Upper lobe of left lung (tissue), 4 donors: ENCODE data around the gene TAS1R2.

ENCODE experiments used
- EP300 ChIP-seq, 4 donors: sonication (generic); formaldehyde crosslinking; IDR thresholded peaks; one replicate each; pipeline ENCODE4 v1.5.1; 2017; ENCODE audit warnings: antibody characterized with exemption in 4 of 4, control low read depth in 2 of 4
- POLR2A ChIP-seq, 4 donors: fragments of 450-650 bp; IDR thresholded peaks; one replicate each; pipeline ENCODE4 v1.5.1; 2016 to 2017; ENCODE audit warnings: antibody characterized with exemption in 4 of 4, mild to moderate bottlenecking in 2 of 4
- POLR2AphosphoS5 ChIP-seq, 2 donors: sonication (generic); formaldehyde crosslinking; IDR thresholded peaks; one replicate each; pipeline ENCODE4 v1.5.1; 2017; ENCODE audit warnings: antibody characterized with exemption in 2 of 2
- TF ChIP-seq, protein P1 (sequence below), 6 experiments: fragments of 450-650 bp in 4 of 6; fragments of 200-600 bp in 2 of 6; sonication (generic) in 2 of 6; IDR thresholded peaks; one replicate each; pipeline ENCODE4 v1.5.1; 2016 to 2019; ENCODE audit warnings: antibody characterized with exemption in 6 of 6

DNA sequence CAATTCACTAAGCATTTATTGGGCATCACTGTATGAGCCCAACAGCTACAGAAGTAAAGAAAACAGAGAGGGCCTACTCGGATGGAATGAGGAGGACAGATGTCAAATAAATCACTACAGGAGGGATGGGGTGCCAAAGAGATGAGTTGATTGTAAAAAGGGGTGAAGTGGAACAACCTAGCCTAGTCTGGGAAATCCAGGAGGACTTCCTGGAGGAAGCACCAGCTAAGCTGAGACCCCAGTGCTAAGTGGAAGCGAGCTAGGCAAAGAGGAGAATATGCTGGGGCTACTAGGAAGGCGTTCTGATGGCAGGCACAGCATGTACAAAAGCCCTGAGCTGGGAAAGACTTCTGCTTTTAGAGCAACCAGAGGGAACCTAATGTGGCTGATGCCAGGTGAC is 42.1 kb downstream of the TAS1R2 start:
- TF ChIP-seq, protein P1, sequence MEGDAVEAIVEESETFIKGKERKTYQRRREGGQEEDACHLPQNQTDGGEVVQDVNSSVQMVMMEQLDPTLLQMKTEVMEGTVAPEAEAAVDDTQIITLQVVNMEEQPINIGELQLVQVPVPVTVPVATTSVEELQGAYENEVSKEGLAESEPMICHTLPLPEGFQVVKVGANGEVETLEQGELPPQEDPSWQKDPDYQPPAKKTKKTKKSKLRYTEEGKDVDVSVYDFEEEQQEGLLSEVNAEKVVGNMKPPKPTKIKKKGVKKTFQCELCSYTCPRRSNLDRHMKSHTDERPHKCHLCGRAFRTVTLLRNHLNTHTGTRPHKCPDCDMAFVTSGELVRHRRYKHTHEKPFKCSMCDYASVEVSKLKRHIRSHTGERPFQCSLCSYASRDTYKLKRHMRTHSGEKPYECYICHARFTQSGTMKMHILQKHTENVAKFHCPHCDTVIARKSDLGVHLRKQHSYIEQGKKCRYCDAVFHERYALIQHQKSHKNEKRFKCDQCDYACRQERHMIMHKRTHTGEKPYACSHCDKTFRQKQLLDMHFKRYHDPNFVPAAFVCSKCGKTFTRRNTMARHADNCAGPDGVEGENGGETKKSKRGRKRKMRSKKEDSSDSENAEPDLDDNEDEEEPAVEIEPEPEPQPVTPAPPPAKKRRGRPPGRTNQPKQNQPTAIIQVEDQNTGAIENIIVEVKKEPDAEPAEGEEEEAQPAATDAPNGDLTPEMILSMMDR (IDR thresholded peaks at IDR 0.05) = no peak
- TF ChIP-seq POLR2AphosphoS5 (IDR thresholded peaks at IDR 0.05) (no peak), EP300 (IDR thresholded peaks at IDR 0.05) (no peak), POLR2A (IDR thresholded peaks at IDR 0.05) (no peak)
